ENCODE data around the gene AREG. TPM values are rescaled to one million over a fixed set of nuclear protein-coding genes. Genes with fewer than 3 reads are reported as not detected.

Gene AREG
- total RNA-seq, 3 donors from 2014 or later, result 3.4 to 89.1 (median 46.2) TPM

GRCh38 chr4:74423104-74423503, 21.8 kb upstream of the AREG start:
- DNase-seq (ENCODE audit: low spot score in 2 of 2), result no peak
- no peaks in the 10 kb centered on the region for H3K4me1 ChIP-seq
- H3K36me3 ChIP-seq, result no peaks in the 10 kb centered on the region
- H3K4me3 ChIP-seq, result no peak overlapping the region
- no peaks in the 10 kb centered on the region for H3K9me3 ChIP-seq
- TF ChIP-seq POLR2AphosphoS5 (IDR thresholded peaks at IDR 0.05), result no peak
- no peak for TF ChIP-seq POLR2A (IDR thresholded peaks at IDR 0.05)
- no peak for TF ChIP-seq CTCF (IDR thresholded peaks at IDR 0.05)
- H3K27ac ChIP-seq, result no peak overlapping the region
- intact Hi-C loops (cut with DNase I; ENCODE audit: low total_unique reads), result no loop called here
- H3K27me3 ChIP-seq, result no peaks in the 10 kb centered on the region

GRCh38 chr4:74424111-74424510, 20.8 kb upstream of the AREG start:
- no peaks in the 10 kb centered on the region for H3K9me3 ChIP-seq
- intact Hi-C loops (cut with DNase I; ENCODE audit: low total_unique reads), result no loop called here
- no peaks in the 10 kb centered on the region for H3K27me3 ChIP-seq
- no peaks in the 10 kb centered on the region for H3K4me1 ChIP-seq
- no peak for DNase-seq (ENCODE audit: low spot score in 2 of 2)
- H3K27ac ChIP-seq, result no peak overlapping the region
- H3K4me3 ChIP-seq, result no peak overlapping the region
- no peaks in the 10 kb centered on the region for H3K36me3 ChIP-seq
- TF ChIP-seq POLR2AphosphoS5 (IDR thresholded peaks at IDR 0.05) (no peak), CTCF (IDR thresholded peaks at IDR 0.05) (no peak), POLR2A (IDR thresholded peaks at IDR 0.05) (no peak)

- Histone ChIP-seq H3K27ac (no peak overlapping the region), H3K4me3 (no peak overlapping the region), H3K27me3 (no peaks in the 10 kb centered on the region), H3K9me3 (no peaks in the 10 kb centered on the region), H3K4me1 (no peaks in the 10 kb centered on the region), H3K36me3 (no peaks in the 10 kb centered on the region)
- intact Hi-C loops (cut with DNase I; ENCODE audit: low total_unique reads), result no loop called here
- TF ChIP-seq POLR2AphosphoS5 (IDR thresholded peaks at IDR 0.05) (no peak), POLR2A (IDR thresholded peaks at IDR 0.05) (no peak), CTCF (IDR thresholded peaks at IDR 0.05) (no peak)
- DNase-seq (ENCODE audit: low spot score in 2 of 2), result no peak
These were observed 18.8 kb upstream of the AREG start for GRCh38 chr4:74426101-74426500.

GRCh38 chr4:74428276-74428675, 16.7 kb upstream of the AREG start:
- Histone ChIP-seq H3K27me3 (no peaks in the 10 kb centered on the region), H3K27ac (no peak overlapping the region), H3K4me1 (no peaks in the 10 kb centered on the region), H3K9me3 (no peaks in the 10 kb centered on the region), H3K36me3 (no peaks in the 10 kb centered on the region), H3K4me3 (no peak overlapping the region)
- DNase-seq (ENCODE audit: low spot score in 2 of 2), result no peak
- intact Hi-C loops (cut with DNase I; ENCODE audit: low total_unique reads), result no loop called here
- no peak for TF ChIP-seq POLR2A (IDR thresholded peaks at IDR 0.05)
- TF ChIP-seq POLR2AphosphoS5 (IDR thresholded peaks at IDR 0.05), result no peak
- no peak for TF ChIP-seq CTCF (IDR thresholded peaks at IDR 0.05)

DNA sequence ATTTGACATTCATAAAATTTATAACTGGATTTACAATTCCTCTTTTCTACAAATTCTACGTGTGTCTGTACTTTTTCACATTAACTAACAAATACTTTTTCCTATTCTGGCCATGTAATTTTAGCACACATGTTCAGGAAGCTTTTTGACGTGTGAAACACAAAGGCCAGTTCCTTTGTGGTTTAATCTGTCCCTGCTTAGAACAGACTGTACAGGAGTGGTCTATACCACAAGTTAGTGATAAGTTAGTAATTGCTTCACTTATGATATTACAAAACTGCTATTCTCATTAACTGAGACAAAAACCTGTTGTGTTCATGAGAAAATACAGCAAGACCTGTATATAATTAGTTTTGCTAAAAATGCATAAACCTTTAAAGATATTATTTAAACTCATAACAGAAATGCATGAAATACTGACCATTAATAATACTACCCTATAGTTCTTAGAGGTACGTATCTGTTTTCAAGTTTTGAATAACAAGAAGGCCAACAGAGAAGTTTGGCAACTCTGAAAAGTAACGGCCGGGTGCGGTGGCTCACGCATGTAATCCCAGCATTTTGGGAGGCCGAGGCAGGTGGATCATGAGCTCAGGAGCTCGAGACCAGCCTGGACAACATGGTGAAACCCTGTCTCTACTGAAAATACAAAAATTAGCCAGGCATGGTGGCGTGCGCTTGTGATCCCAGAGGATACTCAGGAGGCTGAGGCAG, 13.7 kb upstream of the AREG start:
- no peak overlapping the region for H3K27ac ChIP-seq

More for the DNA sequence above, 13.7 kb upstream of the AREG start:
- no peak for DNase-seq (ENCODE audit: low spot score in 2 of 2)
- Histone ChIP-seq H3K4me1 (no peaks in the 10 kb centered on the region), H3K9me3 (no peaks in the 10 kb centered on the region), H3K36me3 (no peaks in the 10 kb centered on the region), H3K4me3 (no peak overlapping the region), H3K27me3 (no peaks in the 10 kb centered on the region)
- intact Hi-C loops (cut with DNase I; ENCODE audit: low total_unique reads), result no loop called here
- TF ChIP-seq CTCF (IDR thresholded peaks at IDR 0.05) (no peak), POLR2AphosphoS5 (IDR thresholded peaks at IDR 0.05) (no peak), POLR2A (IDR thresholded peaks at IDR 0.05) (no peak)
